ENCODE results near the gene ELP2.
"Not testable (repeated sequence)": the region's sequence is repeated elsewhere in the genome, so short reads cannot be mapped to it uniquely, and the experiment has no call there.

ELP2 gene

GRCh38 chr18:36191711-36192110 lies 62.0 kb downstream of the ELP2 start:
- DNase-seq, result peak; percentile 6

- DNase-seq, result no peak
Observed at GRCh38 chr18:36194600-36195315, 65.1 kb downstream of the ELP2 start.

DNA sequence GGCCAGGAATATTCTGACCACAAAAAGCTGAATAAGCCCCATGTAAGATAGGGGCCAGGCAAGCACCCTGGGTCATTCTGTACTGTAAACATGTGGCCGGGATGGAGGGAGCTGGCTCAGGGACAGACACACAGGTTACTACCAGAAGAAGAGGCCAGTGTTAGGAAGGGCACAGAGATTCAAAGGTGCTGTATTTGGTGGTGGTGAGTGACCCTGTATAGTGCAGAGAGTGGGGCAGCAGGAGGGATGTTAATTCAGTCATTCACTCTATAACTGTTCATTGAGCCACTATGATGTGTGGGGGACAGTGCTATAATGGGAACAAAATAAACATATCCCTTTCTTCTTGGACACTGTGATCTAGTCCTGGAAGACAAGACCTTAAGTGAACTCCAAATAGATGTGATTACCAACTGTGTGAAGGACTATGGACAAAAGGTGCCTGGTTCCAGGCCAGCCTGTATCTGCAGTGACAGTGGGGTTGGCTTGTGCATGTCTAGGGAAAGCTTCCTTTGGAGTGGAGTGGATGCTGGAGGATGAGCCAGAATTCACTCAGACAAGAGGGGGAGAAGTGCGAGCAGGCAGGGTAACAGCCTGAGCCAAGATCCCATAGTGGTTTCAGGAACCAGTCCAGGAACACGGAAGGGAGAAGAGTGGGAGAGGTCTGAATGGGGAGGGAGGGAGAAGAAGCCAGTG lies 65.9 kb downstream of the ELP2 start:
- DNase-seq, result no peak

- no peak for DNase-seq
Observed at GRCh38 chr18:36196238-36196995, 66.7 kb downstream of the ELP2 start.

DNA sequence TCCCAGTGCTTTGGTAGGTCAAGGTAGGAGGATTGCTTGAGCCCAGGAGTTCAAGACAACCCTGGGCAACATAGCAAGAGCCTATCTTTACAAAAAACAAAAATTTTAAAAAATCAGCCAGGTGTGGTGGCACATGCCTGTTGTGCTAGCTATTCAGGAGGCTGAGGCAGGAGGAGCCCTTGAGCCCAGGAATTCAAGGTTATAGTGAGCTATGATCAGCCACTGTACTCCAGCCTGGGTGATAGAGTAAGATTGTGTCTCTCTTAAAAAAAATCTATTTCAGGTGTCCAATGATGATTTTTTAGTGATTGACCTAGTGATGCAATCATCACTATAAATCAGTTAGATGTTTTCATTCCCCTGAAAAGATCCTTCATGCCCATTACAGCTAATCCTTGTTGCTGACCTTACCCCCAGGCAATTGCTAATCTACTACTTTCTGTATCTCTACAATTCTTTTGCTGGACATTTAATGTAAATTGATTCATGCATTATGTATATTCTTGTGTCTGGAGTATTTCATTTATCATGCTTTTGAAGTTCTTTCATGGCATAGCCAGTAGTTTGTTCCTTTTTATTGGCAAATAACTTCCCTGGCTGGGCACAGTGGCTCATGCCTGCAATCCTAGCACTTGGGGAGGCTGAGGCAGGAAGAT lies 67.9 kb downstream of the ELP2 start:
- DNase-seq, result no peak

GRCh38 chr18:36199691-36200295 lies 70.1 kb downstream of the ELP2 start:
- no peak for DNase-seq

DNA sequence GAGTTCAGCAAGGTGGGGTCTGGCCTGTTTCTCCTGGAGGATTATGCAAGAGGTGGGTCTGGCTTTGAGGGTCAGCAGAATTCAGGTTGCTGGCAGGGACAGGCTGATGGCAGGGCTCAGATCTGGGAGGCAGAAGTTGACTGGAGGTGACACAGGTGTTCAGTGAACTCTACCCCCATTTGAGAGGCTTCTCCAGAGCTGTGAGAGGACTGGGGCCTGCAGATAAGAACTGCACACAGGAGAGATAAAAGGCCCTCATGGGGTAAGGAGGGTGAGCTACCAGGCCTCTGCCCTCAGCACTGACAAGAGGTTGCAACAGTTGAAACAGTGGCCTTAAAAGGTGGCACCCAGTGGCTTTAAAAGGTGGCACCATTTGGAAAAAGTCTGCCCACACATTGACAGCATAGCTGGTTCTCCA lies 70.7 kb downstream of the ELP2 start:
- DNase-seq, result no peak

GRCh38 chr18:36201765-36202164 lies 72.1 kb downstream of the ELP2 start:
- DNase-seq, result no peak

DNA sequence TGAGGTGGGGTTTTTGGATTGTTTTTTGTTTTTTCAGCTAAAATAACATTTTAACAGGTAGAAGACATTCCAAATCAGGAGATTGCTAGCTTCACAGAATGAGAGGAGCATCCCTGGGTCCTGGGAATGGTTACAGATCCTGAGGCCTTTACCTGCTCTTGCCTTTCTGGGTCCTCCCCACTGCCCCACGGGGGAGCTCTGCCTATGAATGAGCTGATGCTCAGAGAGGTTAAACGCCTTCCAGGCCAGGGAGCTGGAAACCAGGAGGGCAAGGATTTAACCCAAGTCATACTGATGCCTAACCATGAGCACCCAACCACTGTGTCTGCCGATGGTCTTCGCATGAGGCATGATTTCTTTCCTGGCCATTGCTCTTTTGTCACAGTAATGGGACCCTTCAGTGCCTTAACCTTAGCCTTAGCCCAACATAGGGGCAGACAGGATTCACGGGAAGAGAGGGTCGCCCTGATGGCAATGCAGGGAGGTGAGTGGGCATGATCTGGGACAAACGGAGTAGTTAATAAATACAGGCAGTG lies 73.7 kb downstream of the ELP2 start:
- no peak for DNase-seq

DNA sequence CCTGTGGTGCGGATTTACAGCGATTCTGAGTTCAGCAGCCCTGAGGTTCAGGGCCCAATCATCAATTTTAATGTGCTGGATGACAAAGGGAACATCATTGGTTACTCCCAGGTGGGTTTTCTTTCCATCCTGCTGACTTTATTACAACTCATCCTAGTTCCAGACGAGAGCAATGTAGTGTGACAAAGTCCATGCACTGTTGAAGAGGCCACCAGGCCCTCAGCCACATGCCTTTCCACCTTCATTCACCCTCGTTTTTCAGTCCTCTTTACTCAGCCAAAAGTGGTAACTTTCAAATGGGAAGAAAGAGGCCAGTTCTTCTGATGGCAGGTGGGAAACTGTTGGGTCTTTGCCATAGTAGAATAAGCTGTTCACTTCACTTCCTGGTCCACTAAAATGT lies 75.5 kb downstream of the ELP2 start:
- no peak for DNase-seq

DNA sequence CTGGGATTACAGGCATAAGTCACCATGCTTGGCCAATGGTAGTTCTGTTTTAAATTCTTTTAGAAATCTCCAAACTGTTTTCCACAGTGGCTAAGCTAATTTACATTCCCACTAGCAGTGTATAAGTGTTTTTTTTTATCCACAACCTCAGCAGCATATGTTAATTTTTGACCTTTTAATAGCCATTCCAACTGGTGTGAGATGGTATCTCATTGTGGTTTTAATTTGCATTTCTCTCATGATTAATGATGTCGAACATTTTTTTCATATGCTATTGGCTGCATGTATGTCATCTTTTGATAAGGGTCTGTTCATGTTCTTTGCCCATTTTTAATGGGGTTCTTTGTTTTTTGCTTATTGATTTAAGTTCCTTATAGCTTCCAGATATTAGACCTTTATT lies 77.6 kb downstream of the ELP2 start:
- DNase-seq, result no peak

- DNase-seq, result not testable (repeated sequence)
Observed at GRCh38 chr18:36207969-36208368, 78.3 kb downstream of the ELP2 start.

DNA sequence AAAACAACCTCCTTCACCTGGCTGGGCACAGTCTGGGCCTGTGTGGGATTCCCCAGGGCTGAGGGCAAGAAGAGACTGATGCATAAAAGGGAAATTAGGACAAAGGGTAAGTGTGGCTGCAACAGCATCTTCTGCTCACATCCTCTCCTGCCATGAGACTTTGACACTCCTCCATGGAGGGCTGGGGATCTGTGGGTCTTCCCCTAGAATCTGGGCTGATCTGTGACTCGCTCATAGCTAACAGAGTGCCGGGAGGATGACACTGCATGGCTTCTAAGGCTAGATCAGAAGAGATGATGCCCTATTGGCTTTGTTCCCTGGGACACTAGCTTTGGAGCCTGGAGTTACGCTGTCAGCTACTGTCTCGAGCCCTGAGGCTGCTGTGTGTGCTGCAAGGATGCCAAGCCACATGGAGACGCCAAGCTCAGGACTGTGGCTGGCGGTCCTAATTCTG lies 81.9 kb downstream of the ELP2 start:
- no peak for DNase-seq

DNA sequence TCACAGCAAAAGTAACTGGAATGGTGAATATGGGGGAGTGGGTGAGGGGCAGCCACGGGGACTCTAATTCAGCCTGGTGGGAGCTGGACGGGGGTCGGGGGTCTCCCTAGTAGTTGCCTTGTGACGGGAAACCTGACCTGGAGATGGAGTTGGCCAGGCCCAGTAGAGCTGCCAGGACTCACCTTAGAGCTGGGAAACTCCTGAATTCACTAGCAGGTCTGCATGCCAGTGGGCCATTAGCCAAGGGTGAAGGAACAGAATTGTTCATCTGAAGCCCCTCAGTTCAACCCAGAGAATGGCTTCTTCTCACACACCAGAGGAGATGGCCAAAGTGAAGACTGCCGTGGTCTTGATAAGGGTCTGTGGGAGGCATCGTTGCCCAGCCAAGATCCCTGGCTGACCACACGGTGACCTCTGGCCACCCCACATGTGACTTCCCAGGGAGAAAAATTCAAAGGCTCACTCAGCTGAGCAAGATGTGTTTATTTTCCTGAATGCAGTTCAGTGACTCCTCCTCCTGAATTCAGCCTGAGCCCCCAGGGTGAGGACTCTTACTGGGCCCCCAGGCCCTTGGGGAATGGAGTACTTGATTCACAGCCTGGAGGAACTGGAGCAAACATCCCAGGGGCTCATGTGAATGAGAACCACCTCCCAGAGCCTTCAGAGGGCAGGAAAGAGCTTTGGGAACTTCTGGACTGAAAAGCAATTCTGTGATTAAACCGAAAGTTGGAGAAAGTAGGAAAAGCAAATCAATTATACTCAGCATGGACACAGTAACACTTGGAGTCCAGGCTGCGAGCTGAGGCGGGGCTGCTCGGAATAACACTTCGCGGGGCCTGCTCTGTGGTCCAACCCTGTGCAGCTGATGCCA lies 82.8 kb downstream of the ELP2 start:
- no peak for DNase-seq

DNA sequence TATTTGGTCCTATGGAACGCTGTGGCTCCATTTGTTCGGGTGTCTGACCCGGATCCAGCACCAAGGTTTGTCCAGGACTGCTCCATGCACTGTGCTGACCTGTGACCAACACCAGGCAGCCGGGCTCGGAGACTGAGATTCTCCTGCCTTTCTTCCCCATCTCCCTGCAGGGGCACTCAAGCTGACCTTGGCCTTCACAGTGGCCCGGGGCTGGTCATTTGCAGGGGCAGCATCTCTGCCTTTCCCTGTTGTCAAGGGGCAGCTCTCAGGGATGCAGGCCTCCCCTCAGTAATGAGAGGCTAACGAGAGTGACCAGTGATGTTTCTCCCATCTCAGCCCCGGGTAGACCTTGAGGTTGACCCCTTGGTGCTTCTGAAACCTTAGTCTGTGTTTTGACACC lies 85.1 kb downstream of the ELP2 start:
- DNase-seq, result no peak

DNA sequence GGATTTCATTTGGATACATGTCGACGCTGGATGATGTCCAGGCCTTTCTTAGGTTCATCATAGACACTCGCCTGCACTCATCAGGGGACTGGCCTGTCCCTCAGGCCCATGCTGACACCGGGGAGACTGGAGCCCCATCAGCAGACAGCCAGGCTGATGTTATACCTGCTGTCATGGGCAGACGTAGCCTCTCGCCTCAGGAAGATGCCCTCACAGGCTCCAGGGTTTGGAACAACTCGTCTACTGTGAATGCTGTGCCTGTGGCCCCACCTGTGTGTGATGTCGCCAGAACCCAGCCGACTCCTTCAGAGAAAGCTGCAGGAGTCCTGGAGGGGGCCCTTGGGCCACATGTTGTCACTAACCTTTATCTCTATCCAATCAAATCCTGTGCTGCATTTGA lies 85.9 kb downstream of the ELP2 start:
- DNase-seq, result no peak

GRCh38 chr18:36217348-36217747 lies 87.6 kb downstream of the ELP2 start:
- no peak for DNase-seq

GRCh38 chr18:36229188-36229587 lies 99.5 kb downstream of the ELP2 start:
- no peak for DNase-seq
